ENCODE results near the gene MYO5B.

DNA sequence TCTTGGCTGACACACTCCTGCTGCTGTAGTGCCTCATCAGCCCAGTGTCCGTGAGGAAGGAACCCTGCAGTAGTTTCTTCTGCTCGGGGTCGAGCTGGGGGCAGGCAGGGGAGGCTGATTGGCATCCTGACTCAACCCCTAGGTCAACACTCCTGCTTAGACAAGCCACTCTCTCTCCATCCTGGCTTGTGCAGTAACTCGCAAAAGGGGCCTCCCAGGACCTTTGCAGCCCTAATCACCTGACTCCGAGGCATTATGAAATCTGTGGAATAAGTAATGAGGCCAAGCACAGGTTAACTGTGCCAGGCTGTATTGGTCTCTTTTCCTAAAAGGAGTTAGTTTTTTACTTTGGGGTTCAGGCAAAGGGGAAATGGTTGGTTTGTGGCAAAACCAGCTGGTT is 289.2 kb downstream of the MYO5B start:
- TF ChIP-seq, protein P1, sequence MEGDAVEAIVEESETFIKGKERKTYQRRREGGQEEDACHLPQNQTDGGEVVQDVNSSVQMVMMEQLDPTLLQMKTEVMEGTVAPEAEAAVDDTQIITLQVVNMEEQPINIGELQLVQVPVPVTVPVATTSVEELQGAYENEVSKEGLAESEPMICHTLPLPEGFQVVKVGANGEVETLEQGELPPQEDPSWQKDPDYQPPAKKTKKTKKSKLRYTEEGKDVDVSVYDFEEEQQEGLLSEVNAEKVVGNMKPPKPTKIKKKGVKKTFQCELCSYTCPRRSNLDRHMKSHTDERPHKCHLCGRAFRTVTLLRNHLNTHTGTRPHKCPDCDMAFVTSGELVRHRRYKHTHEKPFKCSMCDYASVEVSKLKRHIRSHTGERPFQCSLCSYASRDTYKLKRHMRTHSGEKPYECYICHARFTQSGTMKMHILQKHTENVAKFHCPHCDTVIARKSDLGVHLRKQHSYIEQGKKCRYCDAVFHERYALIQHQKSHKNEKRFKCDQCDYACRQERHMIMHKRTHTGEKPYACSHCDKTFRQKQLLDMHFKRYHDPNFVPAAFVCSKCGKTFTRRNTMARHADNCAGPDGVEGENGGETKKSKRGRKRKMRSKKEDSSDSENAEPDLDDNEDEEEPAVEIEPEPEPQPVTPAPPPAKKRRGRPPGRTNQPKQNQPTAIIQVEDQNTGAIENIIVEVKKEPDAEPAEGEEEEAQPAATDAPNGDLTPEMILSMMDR (IDR thresholded peaks at IDR 0.05; ENCODE audit: poor library complexity): no peak
- no peak for TF ChIP-seq EZH2 (IDR thresholded peaks at IDR 0.05; ENCODE audit: borderline replicate concordance)
- TF ChIP-seq EZH2phosphoT487 (IDR thresholded peaks at IDR 0.05; ENCODE audit: low read depth, severe bottlenecking, unreplicated experiment): no peak

Measured in hepatocyte (in vitro differentiated cells).